ENCODE data around the gene FAM151B. TPM values are rescaled to one million over a fixed set of nuclear protein-coding genes. Genes with fewer than 3 reads are reported as not detected.

Gene FAM151B
- total and polyA plus RNA-seq, 10 of the 15 experiments (the other 5 are each of a cell fraction or from before 2014, with no cell fraction given) = 0.05 to 0.79 (median 0.22) TPM

- Histone ChIP-seq H3K27me3 (replicated peaks in 1 of 2; ENCODE audit: control insufficient read depth in 2 of 2, insufficient read depth in 2 of 2, low read length in 1 of 2) (no peaks in the 10 kb centered on the region), H2AFZ (ENCODE audit: control insufficient read depth, low read depth, low read length) (no peak overlapping the region), H3K4me1 (ENCODE audit: control insufficient read depth, insufficient read depth, low read length) (no peaks in the 10 kb centered on the region), H3K27ac (ENCODE audit: control insufficient read depth, insufficient read depth) (no peak overlapping the region), H3K4me2 (ENCODE audit: control insufficient read depth, insufficient read depth) (no peak overlapping the region), H3K9ac (ENCODE audit: control insufficient read depth, insufficient read depth, low read length) (no peak overlapping the region), H3K4me3 (no peak overlapping the region), H3K36me3 (ENCODE audit: control insufficient read depth in 2 of 2, insufficient read depth in 2 of 2, low read length in 1 of 2) (no peaks in the 10 kb centered on the region), H4K20me1 (ENCODE audit: control insufficient read depth, insufficient read depth) (no peaks in the 10 kb centered on the region), H3K79me2 (ENCODE audit: control insufficient read depth, insufficient read depth, low read length) (no peaks in the 10 kb centered on the region), H3K9me3 (replicated peaks; ENCODE audit: control insufficient read depth, insufficient read depth, low read length) (no peaks in the 10 kb centered on the region)
- FAIRE-seq (no peak), ATAC-seq (no peak), DNase-seq (ENCODE audit: low read depth, low spot score) (no peak)
- CTCF ChIA-PET = interaction anchor here (1.0 kb wide), 1 partner anchor 199 kb away, joined by 3 read pairs; no protein-coding TSS in a partner anchor
- SMC1A ChIA-PET (ENCODE audit: uncharacterized antibody, unreplicated experiment) = no interaction called here
- 86% methylated on average over 1 of the region's 1 CpG for WGBS (ENCODE audit: insufficient coverage, insufficient replicate concordance, low lambda C conversion rate, missing lambda C conversion rate)
- POLR2A ChIA-PET = no interaction called here
- in situ Hi-C loops (cut with MboI) = no loop called here
- intact Hi-C loops (cut with micrococcal nuclease; ENCODE audit: unreplicated experiment) = no loop called here
- no TSS peak for BruUV-seq (replicated peaks)
- RAD21 ChIA-PET (ENCODE audit: unreplicated experiment) = no interaction called here
- no peak for TF ChIP-seq YBX1 (IDR thresholded peaks at IDR 0.05)
- TF ChIP-seq, protein P1, sequence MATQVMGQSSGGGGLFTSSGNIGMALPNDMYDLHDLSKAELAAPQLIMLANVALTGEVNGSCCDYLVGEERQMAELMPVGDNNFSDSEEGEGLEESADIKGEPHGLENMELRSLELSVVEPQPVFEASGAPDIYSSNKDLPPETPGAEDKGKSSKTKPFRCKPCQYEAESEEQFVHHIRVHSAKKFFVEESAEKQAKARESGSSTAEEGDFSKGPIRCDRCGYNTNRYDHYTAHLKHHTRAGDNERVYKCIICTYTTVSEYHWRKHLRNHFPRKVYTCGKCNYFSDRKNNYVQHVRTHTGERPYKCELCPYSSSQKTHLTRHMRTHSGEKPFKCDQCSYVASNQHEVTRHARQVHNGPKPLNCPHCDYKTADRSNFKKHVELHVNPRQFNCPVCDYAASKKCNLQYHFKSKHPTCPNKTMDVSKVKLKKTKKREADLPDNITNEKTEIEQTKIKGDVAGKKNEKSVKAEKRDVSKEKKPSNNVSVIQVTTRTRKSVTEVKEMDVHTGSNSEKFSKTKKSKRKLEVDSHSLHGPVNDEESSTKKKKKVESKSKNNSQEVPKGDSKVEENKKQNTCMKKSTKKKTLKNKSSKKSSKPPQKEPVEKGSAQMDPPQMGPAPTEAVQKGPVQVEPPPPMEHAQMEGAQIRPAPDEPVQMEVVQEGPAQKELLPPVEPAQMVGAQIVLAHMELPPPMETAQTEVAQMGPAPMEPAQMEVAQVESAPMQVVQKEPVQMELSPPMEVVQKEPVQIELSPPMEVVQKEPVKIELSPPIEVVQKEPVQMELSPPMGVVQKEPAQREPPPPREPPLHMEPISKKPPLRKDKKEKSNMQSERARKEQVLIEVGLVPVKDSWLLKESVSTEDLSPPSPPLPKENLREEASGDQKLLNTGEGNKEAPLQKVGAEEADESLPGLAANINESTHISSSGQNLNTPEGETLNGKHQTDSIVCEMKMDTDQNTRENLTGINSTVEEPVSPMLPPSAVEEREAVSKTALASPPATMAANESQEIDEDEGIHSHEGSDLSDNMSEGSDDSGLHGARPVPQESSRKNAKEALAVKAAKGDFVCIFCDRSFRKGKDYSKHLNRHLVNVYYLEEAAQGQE (IDR thresholded peaks at IDR 0.05; ENCODE audit: low read depth, low read length) = no peak
- TF ChIP-seq BCL3 (IDR thresholded peaks at IDR 0.05; ENCODE audit: borderline replicate concordance, insufficient read depth, low read depth, low read length, poor library complexity, severe bottlenecking) = no peak
- no peak for TF ChIP-seq JUND (IDR thresholded peaks at IDR 0.05; ENCODE audit: low read depth, low read length)
- TF ChIP-seq KDM1A (IDR thresholded peaks at IDR 0.05; ENCODE audit: borderline replicate concordance) = no peak
- TF ChIP-seq SMC3 (IDR thresholded peaks at IDR 0.05; ENCODE audit: borderline replicate concordance, low read length) = no peak
- TF ChIP-seq, protein P2, sequence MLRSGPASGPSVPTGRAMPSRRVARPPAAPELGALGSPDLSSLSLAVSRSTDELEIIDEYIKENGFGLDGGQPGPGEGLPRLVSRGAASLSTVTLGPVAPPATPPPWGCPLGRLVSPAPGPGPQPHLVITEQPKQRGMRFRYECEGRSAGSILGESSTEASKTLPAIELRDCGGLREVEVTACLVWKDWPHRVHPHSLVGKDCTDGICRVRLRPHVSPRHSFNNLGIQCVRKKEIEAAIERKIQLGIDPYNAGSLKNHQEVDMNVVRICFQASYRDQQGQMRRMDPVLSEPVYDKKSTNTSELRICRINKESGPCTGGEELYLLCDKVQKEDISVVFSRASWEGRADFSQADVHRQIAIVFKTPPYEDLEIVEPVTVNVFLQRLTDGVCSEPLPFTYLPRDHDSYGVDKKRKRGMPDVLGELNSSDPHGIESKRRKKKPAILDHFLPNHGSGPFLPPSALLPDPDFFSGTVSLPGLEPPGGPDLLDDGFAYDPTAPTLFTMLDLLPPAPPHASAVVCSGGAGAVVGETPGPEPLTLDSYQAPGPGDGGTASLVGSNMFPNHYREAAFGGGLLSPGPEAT (IDR thresholded peaks at IDR 0.05; ENCODE audit: low read depth) = no peak
- TF ChIP-seq HDAC2 (IDR thresholded peaks at IDR 0.05) = no peak
- TF ChIP-seq, protein P3, sequence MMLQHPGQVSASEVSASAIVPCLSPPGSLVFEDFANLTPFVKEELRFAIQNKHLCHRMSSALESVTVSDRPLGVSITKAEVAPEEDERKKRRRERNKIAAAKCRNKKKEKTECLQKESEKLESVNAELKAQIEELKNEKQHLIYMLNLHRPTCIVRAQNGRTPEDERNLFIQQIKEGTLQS (IDR thresholded peaks at IDR 0.05; ENCODE audit: borderline replicate concordance, extremely low read depth, low read depth, low read length) = no peak
- no peak for TF ChIP-seq TARDBP (IDR thresholded peaks at IDR 0.05; ENCODE audit: borderline replicate concordance)
- TF ChIP-seq EZH2 (IDR thresholded peaks at IDR 0.05; ENCODE audit: borderline replicate concordance, control insufficient read depth, low read depth, low read length) = no peak
- TF ChIP-seq BMI1 (IDR thresholded peaks at IDR 0.05; ENCODE audit: borderline replicate concordance) = no peak
- TF ChIP-seq MTA3 (IDR thresholded peaks at IDR 0.05; ENCODE audit: borderline replicate concordance, low read length) = no peak
- no peak for TF ChIP-seq NR2C1 (IDR thresholded peaks at IDR 0.05)
- TF ChIP-seq ZSCAN29 (IDR thresholded peaks at IDR 0.05) = no peak
These were observed 52.8 kb downstream of the FAM151B start for GRCh38 chr5:80540691-80541090.

Measured in GM12878 (cell line).